NB4 (cell line): ENCODE measurements around the gene TOMM6.

Experiments used
- CTCF ChIP-seq: IDR thresholded peaks from one replicate; pipeline ENCODE4 v1.5.1; 2012; ENCODE audit warnings: low read depth, low read length
- MAX ChIP-seq: IDR thresholded peaks from 2 replicates; pipeline ENCODE4 v1.6.1; 2011; ENCODE audit warnings: low read depth, low read length
- POLR2A ChIP-seq: IDR thresholded peaks from 2 replicates; pipeline ENCODE4 v1.6.1; 2011; ENCODE audit warnings: mild to moderate bottlenecking; ENCODE audit not compliant: insufficient read length; ENCODE audit errors: extremely low read depth

GRCh38 chr6:41823178-41823577 lies 35.7 kb downstream of the TOMM6 start:
- no peak for TF ChIP-seq CTCF
- no peak for TF ChIP-seq POLR2A
- no peak for TF ChIP-seq MAX
